ENCODE measurements around the gene WWC2.

DNA sequence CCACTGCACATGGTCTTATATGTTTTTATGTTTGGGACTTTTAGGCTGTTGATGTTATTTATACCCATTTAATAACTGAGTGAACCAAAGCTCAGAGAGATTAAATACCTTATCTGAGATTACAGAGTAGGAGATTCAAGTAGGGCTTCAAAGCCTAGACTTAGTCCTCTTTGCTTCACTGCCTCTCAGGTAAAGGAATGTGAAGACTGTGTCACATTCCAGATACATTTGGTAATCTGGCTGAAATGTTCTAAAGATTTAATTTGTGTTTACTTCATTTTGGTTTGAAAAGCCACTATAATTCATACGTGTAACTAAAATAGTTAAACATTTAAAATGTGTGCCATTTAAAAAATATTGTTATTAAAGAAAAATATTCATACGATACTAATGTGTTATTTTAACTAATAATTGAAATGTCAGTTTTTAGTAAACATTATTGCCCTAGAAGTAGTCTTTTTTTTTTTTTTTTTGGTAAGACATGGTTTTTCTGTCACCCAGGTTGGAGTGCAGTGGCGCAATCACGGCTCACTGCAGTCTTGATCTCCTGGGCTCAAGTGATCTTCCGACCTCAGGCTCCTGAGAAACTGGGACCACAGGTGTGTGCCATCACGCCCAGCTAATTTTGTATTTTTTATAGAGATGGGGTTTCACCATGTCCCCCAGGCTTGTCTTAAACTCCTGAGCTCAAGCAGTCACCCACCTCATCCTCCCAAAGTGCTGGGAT lies 54.3 kb downstream of the WWC2 start:
- TF ChIP-seq, protein P1, sequence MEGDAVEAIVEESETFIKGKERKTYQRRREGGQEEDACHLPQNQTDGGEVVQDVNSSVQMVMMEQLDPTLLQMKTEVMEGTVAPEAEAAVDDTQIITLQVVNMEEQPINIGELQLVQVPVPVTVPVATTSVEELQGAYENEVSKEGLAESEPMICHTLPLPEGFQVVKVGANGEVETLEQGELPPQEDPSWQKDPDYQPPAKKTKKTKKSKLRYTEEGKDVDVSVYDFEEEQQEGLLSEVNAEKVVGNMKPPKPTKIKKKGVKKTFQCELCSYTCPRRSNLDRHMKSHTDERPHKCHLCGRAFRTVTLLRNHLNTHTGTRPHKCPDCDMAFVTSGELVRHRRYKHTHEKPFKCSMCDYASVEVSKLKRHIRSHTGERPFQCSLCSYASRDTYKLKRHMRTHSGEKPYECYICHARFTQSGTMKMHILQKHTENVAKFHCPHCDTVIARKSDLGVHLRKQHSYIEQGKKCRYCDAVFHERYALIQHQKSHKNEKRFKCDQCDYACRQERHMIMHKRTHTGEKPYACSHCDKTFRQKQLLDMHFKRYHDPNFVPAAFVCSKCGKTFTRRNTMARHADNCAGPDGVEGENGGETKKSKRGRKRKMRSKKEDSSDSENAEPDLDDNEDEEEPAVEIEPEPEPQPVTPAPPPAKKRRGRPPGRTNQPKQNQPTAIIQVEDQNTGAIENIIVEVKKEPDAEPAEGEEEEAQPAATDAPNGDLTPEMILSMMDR (IDR thresholded peaks at IDR 0.05) = no peak
- no peak for TF ChIP-seq POLR2A (IDR thresholded peaks at IDR 0.05)
